HCT116 (cell line): ENCODE measurements around the gene KSR2.

Source experiments
- CEBPB ChIP-seq: IDR thresholded peaks from 2 replicates; pipeline ENCODE4 v1.6.1; 2012; ENCODE audit warnings: low read depth
- EZH2 ChIP-seq: fragments of 200-600 bp; sonication (generic); IDR thresholded peaks from 2 replicates; pipeline ENCODE4 v1.6.1; 2017; ENCODE audit warnings: antibody characterized with exemption, mixed run types
- EZH2phosphoT487 ChIP-seq: fragments of 200-600 bp; IDR thresholded peaks from 2 replicates; pipeline ENCODE4 v1.6.1; 2018; ENCODE audit warnings: antibody characterized with exemption, borderline replicate concordance
- POLR2A ChIP-seq: IDR thresholded peaks from 2 replicates; pipeline ENCODE4 v1.7.0; 2011; ENCODE audit warnings: borderline replicate concordance; ENCODE audit not compliant: insufficient read depth, insufficient read length; ENCODE audit errors: extremely low read depth
- POLR2AphosphoS5 ChIP-seq: IDR thresholded peaks from 2 replicates; pipeline ENCODE4 v1.6.1; 2011; ENCODE audit warnings: mild to moderate bottlenecking, low read depth, low read length, moderate library complexity
- YY1 ChIP-seq: IDR thresholded peaks from 2 replicates; pipeline ENCODE4 v1.6.1; 2011; ENCODE audit warnings: low read length, low read depth, moderate library complexity, mild to moderate bottlenecking; ENCODE audit not compliant: insufficient replicate concordance; ENCODE audit errors: extremely low read depth
- ZFX ChIP-seq: fragments of 450-650 bp; IDR thresholded peaks from 2 replicates; pipeline ENCODE4 v1.6.1; 2017
- ZNF274 ChIP-seq: fragments of 200-500 bp; sonication (Bioruptor generic); IDR thresholded peaks from 2 replicates; pipeline ENCODE4 v1.6.1; 2014; ENCODE audit warnings: mild to moderate bottlenecking, low read depth, low read length, inconsistent platforms
- TF ChIP-seq, protein P1 (sequence below), 3 experiments: fragments of 200-600 bp in 1 of 3; sonication (generic) in 1 of 3; IDR thresholded peaks in 2 of 3; conservative IDR thresholded peaks in 1 of 3; 2 replicates each; pipeline ENCODE4 v1.5.1; 2012 to 2017; ENCODE audit warnings: low read depth in 2 of 3, low read length in 2 of 3, antibody characterized with exemption in 1 of 3, borderline replicate concordance in 1 of 3, control low read depth in 1 of 3, mild to moderate bottlenecking in 1 of 3, mixed read lengths in 1 of 3, mixed run types in 1 of 3, moderate library complexity in 1 of 3; ENCODE audit not compliant: insufficient read depth in 1 of 3
- TF ChIP-seq, protein P2 (sequence below): IDR thresholded peaks from 2 replicates; pipeline ENCODE4 v1.6.1; 2011; ENCODE audit warnings: mild to moderate bottlenecking, low read length, moderate library complexity; ENCODE audit not compliant: insufficient replicate concordance; ENCODE audit errors: extremely low read depth
- TF ChIP-seq, protein P3 (sequence below): IDR thresholded peaks from 2 replicates; pipeline ENCODE4 v1.6.1; 2012; ENCODE audit warnings: low read depth

- TF ChIP-seq ZFX (no peak), POLR2A (no peak), CEBPB (0 out of 2 replicates have a peak, but pooled peaks have one; percentile 12), EZH2 (no peak), ZNF274 (no peak), YY1 (no peak), POLR2AphosphoS5 (no peak), EZH2phosphoT487 (no peak)
- TF ChIP-seq, protein P1, sequence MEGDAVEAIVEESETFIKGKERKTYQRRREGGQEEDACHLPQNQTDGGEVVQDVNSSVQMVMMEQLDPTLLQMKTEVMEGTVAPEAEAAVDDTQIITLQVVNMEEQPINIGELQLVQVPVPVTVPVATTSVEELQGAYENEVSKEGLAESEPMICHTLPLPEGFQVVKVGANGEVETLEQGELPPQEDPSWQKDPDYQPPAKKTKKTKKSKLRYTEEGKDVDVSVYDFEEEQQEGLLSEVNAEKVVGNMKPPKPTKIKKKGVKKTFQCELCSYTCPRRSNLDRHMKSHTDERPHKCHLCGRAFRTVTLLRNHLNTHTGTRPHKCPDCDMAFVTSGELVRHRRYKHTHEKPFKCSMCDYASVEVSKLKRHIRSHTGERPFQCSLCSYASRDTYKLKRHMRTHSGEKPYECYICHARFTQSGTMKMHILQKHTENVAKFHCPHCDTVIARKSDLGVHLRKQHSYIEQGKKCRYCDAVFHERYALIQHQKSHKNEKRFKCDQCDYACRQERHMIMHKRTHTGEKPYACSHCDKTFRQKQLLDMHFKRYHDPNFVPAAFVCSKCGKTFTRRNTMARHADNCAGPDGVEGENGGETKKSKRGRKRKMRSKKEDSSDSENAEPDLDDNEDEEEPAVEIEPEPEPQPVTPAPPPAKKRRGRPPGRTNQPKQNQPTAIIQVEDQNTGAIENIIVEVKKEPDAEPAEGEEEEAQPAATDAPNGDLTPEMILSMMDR (IDR thresholded peaks at IDR 0.05 in 2 of 3, conservative IDR thresholded peaks at IDR 0.05 in 1 of 3; ENCODE audit: borderline replicate concordance in 1 of 3, insufficient read depth in 1 of 3, low read depth in 2 of 3, low read length in 2 of 3), result no peak
- TF ChIP-seq, protein P2, sequence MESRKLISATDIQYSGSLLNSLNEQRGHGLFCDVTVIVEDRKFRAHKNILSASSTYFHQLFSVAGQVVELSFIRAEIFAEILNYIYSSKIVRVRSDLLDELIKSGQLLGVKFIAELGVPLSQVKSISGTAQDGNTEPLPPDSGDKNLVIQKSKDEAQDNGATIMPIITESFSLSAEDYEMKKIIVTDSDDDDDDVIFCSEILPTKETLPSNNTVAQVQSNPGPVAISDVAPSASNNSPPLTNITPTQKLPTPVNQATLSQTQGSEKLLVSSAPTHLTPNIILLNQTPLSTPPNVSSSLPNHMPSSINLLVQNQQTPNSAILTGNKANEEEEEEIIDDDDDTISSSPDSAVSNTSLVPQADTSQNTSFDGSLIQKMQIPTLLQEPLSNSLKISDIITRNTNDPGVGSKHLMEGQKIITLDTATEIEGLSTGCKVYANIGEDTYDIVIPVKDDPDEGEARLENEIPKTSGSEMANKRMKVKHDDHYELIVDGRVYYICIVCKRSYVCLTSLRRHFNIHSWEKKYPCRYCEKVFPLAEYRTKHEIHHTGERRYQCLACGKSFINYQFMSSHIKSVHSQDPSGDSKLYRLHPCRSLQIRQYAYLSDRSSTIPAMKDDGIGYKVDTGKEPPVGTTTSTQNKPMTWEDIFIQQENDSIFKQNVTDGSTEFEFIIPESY, result no peak
- TF ChIP-seq, protein P3, sequence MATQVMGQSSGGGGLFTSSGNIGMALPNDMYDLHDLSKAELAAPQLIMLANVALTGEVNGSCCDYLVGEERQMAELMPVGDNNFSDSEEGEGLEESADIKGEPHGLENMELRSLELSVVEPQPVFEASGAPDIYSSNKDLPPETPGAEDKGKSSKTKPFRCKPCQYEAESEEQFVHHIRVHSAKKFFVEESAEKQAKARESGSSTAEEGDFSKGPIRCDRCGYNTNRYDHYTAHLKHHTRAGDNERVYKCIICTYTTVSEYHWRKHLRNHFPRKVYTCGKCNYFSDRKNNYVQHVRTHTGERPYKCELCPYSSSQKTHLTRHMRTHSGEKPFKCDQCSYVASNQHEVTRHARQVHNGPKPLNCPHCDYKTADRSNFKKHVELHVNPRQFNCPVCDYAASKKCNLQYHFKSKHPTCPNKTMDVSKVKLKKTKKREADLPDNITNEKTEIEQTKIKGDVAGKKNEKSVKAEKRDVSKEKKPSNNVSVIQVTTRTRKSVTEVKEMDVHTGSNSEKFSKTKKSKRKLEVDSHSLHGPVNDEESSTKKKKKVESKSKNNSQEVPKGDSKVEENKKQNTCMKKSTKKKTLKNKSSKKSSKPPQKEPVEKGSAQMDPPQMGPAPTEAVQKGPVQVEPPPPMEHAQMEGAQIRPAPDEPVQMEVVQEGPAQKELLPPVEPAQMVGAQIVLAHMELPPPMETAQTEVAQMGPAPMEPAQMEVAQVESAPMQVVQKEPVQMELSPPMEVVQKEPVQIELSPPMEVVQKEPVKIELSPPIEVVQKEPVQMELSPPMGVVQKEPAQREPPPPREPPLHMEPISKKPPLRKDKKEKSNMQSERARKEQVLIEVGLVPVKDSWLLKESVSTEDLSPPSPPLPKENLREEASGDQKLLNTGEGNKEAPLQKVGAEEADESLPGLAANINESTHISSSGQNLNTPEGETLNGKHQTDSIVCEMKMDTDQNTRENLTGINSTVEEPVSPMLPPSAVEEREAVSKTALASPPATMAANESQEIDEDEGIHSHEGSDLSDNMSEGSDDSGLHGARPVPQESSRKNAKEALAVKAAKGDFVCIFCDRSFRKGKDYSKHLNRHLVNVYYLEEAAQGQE, result no peak
These were observed 78.1 kb downstream of the KSR2 start for GRCh38 chr12:117890644-117891043.
